Activated CD4-positive, CD25-positive, alpha-beta regulatory T cell treated with anti-CD3 and anti-CD28 coated beads, Interleukin-2, amount 50 U/mL, for 72 hours (primary cell): ENCODE results near the gene LAMB4.

Source experiments
- DNase-seq: peaks from one replicate; pipeline ENCODE4 v3.0.0; 2021

LAMB4 gene

GRCh38 chr7:108108131-108108530 lies 22.0 kb downstream of the LAMB4 start:
- DNase-seq = no peak

DNA sequence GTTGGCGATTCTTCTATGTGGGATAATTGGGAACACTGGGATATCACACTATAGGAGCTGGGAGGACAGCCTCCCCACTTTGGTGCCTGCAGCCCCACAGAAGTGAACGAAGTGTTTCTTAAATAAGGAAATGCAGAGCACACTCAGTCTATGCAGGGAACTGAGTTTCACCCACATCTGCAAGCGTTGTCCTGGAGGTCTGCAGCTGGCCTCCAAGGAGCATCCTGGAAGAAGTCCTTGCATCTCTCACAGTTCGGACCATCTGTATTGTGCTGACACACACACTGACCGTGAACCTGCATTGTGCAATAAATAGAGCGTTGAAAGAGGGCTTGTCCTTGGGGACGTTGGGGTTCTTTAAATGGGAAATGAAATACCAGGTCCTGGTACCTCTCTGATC lies 25.8 kb downstream of the LAMB4 start:
- DNase-seq = no peak

GRCh38 chr7:108103558-108104298 lies 26.4 kb downstream of the LAMB4 start:
- no peak for DNase-seq

DNA sequence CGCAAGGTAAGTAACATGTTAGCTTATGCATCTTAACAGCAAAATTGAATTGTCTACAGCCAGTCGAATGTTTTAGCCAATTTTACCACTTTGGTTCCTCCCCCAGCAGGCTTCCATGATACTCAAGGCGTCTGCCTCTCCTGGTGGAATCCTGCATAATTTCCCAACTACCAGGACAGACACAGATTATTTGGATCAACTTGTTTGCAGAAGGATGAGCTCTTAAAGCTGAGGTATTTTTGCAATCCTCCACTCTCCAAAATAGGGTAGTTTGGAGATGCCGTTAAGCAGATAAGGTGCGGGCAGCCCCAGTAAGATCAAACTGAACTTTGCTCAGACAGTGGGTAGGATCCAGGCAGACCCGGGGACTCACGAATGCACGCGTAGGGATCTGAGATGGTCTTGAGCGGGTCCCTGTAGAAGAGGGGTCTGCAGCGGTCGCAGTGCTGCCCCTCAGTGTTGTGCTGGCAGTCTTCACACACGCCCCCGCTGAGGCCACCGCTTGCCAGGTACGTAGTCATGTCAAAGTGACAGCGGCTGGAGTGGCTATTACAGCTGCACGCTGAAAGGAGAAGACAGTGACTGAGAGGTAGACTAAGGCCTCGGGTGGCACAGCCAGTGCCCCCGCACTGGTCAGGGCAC lies 27.4 kb downstream of the LAMB4 start:
- no peak for DNase-seq

- no peak for DNase-seq
Measured at GRCh38 chr7:108101759-108102158, 28.4 kb downstream of the LAMB4 start.

DNA sequence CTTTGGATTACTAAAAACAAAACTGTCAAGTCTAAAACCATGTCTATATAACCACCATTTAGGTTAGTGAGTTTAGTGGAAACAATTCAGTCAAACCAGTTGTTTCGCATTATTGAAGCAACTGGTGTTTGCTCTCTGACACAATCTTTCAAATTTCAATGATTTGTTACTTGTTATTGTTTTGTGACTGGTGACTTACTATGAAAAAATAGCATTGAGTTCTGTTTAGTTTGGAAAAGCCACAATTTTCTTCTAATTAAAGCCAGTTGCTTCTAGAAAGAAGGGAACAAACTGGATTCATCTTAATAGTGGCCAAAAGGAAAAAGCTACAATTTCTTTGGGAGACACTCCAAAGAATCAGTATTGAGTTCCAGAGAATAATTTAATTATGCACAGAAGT lies 30.4 kb downstream of the LAMB4 start:
- DNase-seq = no peak

- no peak for DNase-seq
Measured at GRCh38 chr7:108097703-108098102, 32.5 kb downstream of the LAMB4 start.

GRCh38 chr7:108096996-108097395 lies 33.2 kb downstream of the LAMB4 start:
- no peak for DNase-seq

DNA sequence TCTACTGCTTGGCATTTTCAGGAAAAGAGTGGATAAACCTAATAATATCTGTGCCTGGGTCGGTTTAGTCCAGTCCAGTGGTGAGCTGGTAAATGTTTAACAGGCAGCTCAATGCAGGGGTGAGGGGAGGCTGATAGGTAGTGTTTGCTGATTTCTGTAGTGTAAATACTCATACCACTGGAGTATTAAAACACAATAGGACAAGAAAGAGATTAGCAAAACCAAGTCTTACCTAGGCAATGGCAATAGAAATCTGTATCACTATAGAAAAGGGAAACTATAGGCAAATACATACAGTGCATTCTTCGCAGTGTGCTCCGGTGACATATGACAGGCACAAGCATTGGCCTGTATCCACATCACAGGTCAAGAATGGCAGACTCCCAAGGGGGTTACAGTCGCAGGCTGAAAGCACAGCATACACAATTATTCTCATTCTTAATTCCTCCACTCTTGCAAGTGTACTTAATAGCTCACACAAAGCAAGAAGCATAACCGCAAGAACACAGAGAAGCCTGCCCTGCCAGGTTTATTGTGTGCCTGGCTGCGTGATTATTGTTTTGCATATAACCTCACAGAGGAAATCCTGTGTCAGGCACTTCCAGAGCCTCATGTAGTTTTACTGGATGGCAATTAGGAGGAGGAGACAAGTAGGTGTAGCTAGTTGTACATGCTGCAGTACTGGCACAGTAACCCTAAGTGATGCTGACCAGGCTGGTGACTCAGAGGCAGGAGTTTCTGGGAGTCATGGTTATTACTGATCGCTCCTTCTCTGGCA lies 35.0 kb downstream of the LAMB4 start:
- no peak for DNase-seq

- DNase-seq = no peak
Measured at GRCh38 chr7:108094346-108094745, 35.8 kb downstream of the LAMB4 start.

DNA sequence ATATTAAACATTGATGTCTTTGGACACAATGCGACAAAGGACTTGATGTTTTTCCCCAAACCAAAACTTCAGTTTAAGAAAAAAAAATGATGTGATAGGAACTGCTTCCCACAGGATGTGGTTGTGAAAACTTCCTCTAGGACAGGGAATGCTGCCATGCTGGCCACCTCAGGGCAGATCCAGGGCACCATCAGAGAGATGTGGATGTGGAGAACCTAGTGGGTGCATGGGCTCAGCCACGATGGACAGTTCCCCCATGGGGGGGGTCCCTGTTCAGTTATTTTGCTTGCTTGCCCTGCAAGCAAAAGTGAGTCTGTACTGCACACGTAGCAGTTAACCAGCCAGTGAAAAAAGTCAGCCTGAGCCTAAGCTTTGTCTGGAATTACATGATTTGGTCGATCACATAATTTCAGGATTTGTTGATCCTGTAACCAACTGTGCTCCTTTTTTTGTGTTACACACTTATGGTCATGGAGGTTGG lies 36.3 kb downstream of the LAMB4 start:
- no peak for DNase-seq

- DNase-seq = no peak
Measured at GRCh38 chr7:108093341-108093740, 36.8 kb downstream of the LAMB4 start.

DNA sequence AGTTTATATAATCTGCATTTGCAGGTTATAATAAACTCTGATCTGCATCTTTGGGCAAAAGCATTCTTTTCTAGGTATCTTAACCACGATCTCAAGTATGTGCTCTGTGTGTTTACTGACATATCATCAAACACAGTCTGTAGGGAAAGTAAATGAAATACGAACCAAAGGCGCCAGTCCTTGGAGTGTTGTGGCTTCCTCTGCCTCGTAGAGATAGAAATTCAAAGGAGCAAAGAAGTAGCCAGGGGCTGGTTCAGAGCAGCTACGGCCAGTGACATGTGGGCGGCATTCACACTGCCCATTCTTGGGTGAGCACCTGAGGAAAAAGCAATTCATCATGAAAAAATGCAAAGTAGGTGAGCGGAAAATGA lies 38.7 kb downstream of the LAMB4 start:
- DNase-seq = no peak

DNA sequence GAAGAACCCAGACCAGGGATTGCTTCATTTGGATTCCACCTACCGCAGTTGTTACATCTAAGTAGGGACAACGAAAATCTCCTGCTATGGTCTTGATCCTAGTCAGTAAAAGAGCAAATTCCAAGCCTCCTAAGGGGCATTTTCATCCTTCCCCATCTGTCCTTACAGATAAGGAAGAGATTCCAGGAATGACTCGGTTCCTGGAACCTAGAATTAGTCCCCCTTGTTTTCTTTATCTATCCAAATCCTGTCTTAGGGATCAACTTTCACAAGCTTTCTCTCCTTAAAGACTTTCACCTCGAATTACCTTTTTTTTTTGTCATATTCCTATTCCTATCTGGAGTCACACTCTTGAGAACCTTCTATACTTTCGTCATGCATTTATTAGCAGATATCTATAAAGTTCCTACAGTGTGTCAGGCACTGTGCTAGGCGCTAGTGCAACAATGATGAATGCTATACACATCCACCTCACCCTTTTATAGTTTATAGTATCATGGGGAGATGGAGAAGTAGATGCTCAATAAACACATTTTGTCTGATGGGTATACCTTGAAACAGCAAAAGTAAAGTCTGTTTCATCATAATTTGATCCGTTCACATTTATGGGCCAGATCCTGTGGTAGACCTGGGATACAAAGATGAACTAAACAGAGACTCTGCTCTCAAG lies 39.2 kb downstream of the LAMB4 start:
- DNase-seq = no peak

DNA sequence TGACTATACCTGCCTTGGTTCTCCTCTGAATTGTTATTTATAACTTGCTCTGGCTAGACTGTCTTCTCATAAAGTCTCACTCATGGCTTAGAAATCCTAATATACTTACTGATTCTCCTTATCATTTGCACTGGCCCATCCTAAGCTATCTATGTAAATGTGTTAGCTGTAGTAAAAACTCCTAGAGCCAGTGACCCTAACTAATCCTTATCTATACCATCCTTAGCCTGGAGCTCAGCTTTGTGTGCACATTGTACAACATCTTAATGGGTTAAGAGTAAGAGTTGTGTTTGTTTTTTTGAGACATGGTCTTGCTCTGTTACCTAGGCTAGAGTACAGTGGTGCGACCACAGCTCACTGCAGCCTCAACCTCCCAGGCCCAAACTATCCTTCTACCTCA lies 40.8 kb downstream of the LAMB4 start:
- no peak for DNase-seq

GRCh38 chr7:108088729-108089128 lies 41.4 kb downstream of the LAMB4 start:
- DNase-seq = no peak

DNA sequence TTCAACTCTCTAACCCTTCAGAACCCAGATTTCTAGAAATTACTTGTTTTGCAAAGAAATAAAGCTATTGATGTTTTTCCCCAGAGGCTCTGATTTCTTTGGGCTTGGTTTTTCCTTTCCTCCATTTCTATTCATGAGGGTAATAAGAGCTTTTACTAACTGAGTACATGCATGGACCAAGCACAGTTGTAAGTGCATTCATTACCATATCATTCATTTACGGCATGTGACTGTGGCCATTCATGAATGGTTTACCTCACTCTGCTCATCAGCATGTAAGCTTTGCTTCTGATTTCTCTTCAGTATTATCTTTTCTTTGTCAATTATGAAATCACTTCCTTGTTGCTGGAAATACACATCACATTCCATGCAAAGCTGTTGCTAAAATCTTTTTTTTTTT lies 42.4 kb downstream of the LAMB4 start:
- DNase-seq = no peak

DNA sequence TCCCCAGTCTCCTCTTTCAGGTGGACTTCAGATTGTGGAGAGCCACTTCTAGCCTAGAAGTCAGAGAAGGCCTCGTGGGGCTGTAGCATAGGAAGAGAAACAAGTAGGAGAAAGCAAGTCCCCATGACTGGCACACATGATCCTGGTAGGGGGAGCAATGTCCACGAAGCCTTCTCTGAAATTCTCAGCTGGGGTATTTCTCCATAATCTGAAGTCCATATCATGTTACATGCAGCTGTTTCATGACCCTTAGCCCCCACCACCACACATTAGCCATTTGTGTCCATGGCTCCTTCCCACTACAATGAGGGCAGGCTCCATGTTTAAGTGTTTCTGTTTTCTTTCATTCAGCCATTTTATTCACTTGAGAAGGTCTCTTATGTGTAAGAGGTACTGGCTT lies 43.2 kb downstream of the LAMB4 start:
- DNase-seq = no peak

DNA sequence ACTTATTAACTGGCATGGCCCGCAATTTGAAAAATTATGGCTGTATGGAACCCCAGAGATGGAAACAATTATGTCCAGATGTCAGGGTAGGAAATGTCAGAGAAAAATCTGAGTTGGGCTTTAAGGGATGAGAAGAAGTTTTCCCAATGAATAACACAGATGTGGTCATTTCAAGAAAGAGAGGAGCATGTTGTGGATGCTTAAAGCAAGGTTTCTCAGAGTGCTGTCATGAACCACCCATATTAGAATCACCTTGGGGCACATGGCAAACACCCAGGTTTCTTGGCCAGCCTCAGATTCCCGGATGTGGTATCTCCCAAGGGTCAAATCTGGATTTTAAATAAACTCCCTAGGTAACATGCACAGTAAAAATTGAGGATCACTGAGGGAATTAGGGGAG lies 43.6 kb downstream of the LAMB4 start:
- no peak for DNase-seq

DNA sequence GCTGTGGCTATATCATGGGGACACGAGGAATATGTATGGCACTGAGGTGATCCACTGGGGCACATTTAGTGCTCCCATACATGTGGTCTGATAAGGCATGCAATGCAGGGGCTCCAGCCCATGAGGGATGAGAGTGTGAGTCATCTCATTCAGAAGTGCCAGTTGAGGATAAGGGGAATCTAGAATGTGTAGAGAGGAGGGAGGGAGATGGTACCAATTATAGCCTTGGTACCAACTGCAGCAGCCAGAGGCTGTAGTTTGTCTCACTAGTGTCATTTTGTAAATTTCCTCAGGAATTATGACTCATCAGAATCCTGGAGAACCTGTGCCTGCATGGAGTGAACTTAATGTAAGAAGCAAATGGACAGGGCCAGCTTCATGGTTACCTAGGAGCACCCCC lies 46.2 kb downstream of the LAMB4 start:
- no peak for DNase-seq

DNA sequence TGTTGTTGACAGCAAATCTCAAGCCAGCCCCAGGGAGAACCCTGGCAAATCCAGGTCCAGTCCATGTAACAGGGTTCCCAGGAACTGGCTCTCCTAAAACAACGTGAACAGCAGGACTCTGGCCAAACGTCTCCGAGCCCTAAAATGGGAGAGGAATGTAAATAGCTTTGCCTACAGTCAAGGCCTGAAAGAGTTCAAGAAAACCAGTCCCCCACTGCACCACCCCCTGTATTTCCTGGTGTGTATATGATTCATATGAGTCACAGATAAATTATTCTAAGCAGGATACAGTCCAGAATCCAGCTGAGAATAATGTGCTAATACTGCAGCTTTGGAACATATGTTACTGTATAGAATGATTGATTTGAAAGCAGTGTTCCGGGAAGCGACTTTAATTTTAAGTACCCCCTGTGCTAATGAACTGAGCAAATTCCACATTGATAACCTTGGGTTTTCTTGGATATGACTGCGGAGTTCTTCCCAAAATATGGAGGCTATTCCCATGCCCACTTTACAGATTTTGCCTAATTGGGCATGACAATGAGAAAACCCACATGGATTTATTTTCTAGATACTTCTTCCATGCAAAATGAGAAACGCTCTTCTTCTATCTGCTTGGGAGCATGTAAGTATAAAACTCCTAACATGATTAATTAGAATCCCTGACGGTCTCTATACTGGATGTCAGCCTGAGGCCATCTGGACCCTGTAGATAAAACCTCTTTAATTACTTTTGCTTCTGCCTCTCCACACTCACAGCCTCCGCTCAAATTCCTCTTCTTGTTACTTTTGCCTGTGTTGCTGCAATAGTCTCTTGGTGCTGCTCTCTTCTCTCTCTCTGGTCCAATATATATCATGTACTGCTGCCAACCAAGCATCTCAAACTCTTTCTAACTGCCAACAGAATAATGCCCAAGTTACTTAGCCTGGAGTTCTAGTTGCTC lies 50.2 kb downstream of the LAMB4 start:
- DNase-seq = no peak

DNA sequence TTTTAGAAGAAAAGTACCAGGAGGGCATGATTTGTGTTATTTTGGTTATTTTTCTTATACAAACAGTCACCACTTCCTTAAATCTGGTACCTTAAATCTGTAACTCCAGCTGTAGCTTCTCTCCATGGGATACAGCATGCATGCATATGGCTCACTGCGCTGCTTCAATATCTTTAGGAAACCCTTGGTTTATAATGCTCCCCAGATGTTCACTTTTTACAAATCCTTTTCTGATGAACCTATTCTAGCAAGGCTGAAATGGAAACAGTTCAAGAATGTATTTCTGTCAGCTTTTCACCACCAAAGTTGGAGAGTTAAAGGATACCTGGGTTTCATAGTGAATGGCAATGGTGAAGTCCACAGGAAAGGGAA lies 50.9 kb downstream of the LAMB4 start:
- no peak for DNase-seq
